ENCODE data around the gene ABCC9.

GRCh38 chr12:21892341-21892740 lies 48.9 kb downstream of the ABCC9 start:
- TF ChIP-seq EZH2phosphoT487 (IDR thresholded peaks at IDR 0.05; ENCODE audit: insufficient read depth, low read depth), result no peak
- no peak for TF ChIP-seq EZH2 (IDR thresholded peaks at IDR 0.05; ENCODE audit: insufficient read depth, poor library complexity, severe bottlenecking)

All from GM23248 (cell line).